GM23338 (cell line): ENCODE data around the gene PDCD11.

Experiments
- EZH2 ChIP-seq: fragments of 200-600 bp; sonication (generic); IDR thresholded peaks from one replicate; pipeline ENCODE4 v1.8.0; 2017; ENCODE audit warnings: antibody characterized with exemption, mild to moderate bottlenecking, low read depth; ENCODE audit not compliant: unreplicated experiment
- EZH2phosphoT487 ChIP-seq: fragments of 200-600 bp; sonication (generic); IDR thresholded peaks from one replicate; pipeline ENCODE4 v1.8.1; 2018; ENCODE audit warnings: antibody characterized with exemption; ENCODE audit not compliant: unreplicated experiment
- POLR2AphosphoS5 ChIP-seq: IDR thresholded peaks from 2 replicates; pipeline ENCODE4 v1.6.1; 2016; ENCODE audit warnings: antibody characterized with exemption, low read depth
- ZNF331 ChIP-seq: fragments of 250-450 bp; sonication (Bioruptor Pico); IDR thresholded peaks from 2 replicates; pipeline ENCODE4 v1.5.0; 2020; ENCODE audit warnings: low read depth, mild to moderate bottlenecking, moderate library complexity
- TF ChIP-seq, protein P1 (sequence below), 2 experiments: fragments of 200-600 bp in 1 of 2; sonication (generic) in 1 of 2; conservative IDR thresholded peaks; 2 replicates each; pipeline versions ENCODE4 v1.5.1 to v1.6.1; 2016 to 2017; ENCODE audit warnings: antibody characterized with exemption in 2 of 2, low read depth in 2 of 2, mild to moderate bottlenecking in 2 of 2, moderate library complexity in 1 of 2

GRCh38 chr10:103439776-103440175 lies 43.4 kb downstream of the PDCD11 start:
- TF ChIP-seq, protein P1, sequence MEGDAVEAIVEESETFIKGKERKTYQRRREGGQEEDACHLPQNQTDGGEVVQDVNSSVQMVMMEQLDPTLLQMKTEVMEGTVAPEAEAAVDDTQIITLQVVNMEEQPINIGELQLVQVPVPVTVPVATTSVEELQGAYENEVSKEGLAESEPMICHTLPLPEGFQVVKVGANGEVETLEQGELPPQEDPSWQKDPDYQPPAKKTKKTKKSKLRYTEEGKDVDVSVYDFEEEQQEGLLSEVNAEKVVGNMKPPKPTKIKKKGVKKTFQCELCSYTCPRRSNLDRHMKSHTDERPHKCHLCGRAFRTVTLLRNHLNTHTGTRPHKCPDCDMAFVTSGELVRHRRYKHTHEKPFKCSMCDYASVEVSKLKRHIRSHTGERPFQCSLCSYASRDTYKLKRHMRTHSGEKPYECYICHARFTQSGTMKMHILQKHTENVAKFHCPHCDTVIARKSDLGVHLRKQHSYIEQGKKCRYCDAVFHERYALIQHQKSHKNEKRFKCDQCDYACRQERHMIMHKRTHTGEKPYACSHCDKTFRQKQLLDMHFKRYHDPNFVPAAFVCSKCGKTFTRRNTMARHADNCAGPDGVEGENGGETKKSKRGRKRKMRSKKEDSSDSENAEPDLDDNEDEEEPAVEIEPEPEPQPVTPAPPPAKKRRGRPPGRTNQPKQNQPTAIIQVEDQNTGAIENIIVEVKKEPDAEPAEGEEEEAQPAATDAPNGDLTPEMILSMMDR (conservative IDR thresholded peaks at IDR 0.05; ENCODE audit: low read depth in 2 of 2), result no peak
- TF ChIP-seq EZH2phosphoT487 (no peak), EZH2 (no peak), POLR2AphosphoS5 (no peak), ZNF331 (CRISPR knock-in tag) (no peak)
